B cell (primary cell): ENCODE results near the gene SEMA3F. TPM values are rescaled to one million over a fixed set of nuclear protein-coding genes. Genes with fewer than 3 reads are reported as not detected.
A peak's percentile ranks its signal among the peaks of the same experiment; 100 is the strongest.

Experiments
- ATAC-seq: fragments of 200-7000 bp; cut with Tn5 transposase; one replicate; pipeline ENCODE4 v1.10.0; 2021; ENCODE audit warnings: low read depth, mild to moderate bottlenecking, moderate number of reproducible peaks, moderate library complexity
- CTCF ChIA-PET: fragments of 350-600 bp; sonication (Branson Sonifier 250); formaldehyde crosslinking; loops from one replicate; lab custom pipeline; 2021; ENCODE audit warnings: antibody characterized with exemption, inconsistent platforms; lab: Charles Lee
- POLR2A ChIA-PET: fragments of 350-600 bp; sonication (Branson Sonifier 250); formaldehyde crosslinking; loops from one replicate; lab custom pipeline; 2021; ENCODE audit warnings: antibody characterized with exemption; lab: Charles Lee
- DNase-seq: peaks from one replicate; pipeline ENCODE4 v3.0.0; 2013
- H2AFZ ChIP-seq: 2 replicates; pipeline ENCODE4 v1.6.1; 2012; ENCODE audit warnings: mild to moderate bottlenecking, low read depth, low read length; ENCODE audit not compliant: insufficient read depth, poor library complexity, severe bottlenecking
- H3K27ac ChIP-seq, 2 donors: 1 replicate in 1 of 2; 2 replicates in 1 of 2; pipeline ENCODE4 v1.5.1; 2012 to 2013; ENCODE audit warnings: low read length in 2 of 2, mild to moderate bottlenecking in 2 of 2, moderate library complexity in 1 of 2
- H3K27me3 ChIP-seq, 4 experiments: fragments of 200-600 bp in 1 of 4; sonication (generic) in 1 of 4; replicated peaks in 1 of 4; 1 replicate in 2 of 4; 2 replicates in 2 of 4; pipeline versions ENCODE4 v1.6.1 to v1.7.0; 2013 to 2016; ENCODE audit warnings: low read length in 3 of 4, mild to moderate bottlenecking in 2 of 4, mixed read lengths in 1 of 4, moderate library complexity in 1 of 4; ENCODE audit not compliant: insufficient read depth in 4 of 4, control insufficient read depth in 3 of 4; ENCODE audit errors: control extremely low read depth in 1 of 4
- H3K36me3 ChIP-seq, 2 experiments: replicated peaks in 1 of 2; 1 replicate in 1 of 2; 2 replicates in 1 of 2; pipeline versions ENCODE4 v1.6.1 to v1.7.1; 2013; ENCODE audit warnings: low read length in 1 of 2; ENCODE audit not compliant: insufficient read depth in 2 of 2, control insufficient read depth in 1 of 2; ENCODE audit errors: control extremely low read depth in 1 of 2, extremely low read depth in 1 of 2
- H3K4me1 ChIP-seq, 2 donors: fragments of 200-600 bp in 1 of 2; sonication (generic) in 1 of 2; 1 replicate in 1 of 2; 2 replicates in 1 of 2; pipeline versions ENCODE4 v1.5.1 to v1.6.1; 2013 to 2017; ENCODE audit warnings: low read length in 2 of 2; ENCODE audit not compliant: control insufficient read depth in 2 of 2, insufficient read depth in 2 of 2
- H3K4me2 ChIP-seq: replicated peaks from 2 replicates; pipeline ENCODE3; 2012; ENCODE audit warnings: mild to moderate bottlenecking, low read depth, low read length; ENCODE audit not compliant: poor library complexity, severe bottlenecking
- H3K4me3 ChIP-seq, 5 experiments: fragments of 200-600 bp in 1 of 5; sonication (generic) in 1 of 5; 1 replicate in 3 of 5; 2 replicates in 2 of 5; pipeline versions ENCODE4 v1.5.1 to v1.7.0; 2011 to 2016; ENCODE audit warnings: low read length in 4 of 5, mild to moderate bottlenecking in 4 of 5, low read depth in 2 of 5, control low read depth in 1 of 5, moderate library complexity in 1 of 5; ENCODE audit not compliant: insufficient read depth in 1 of 5; ENCODE audit errors: control extremely low read depth in 1 of 5, extremely low read depth in 1 of 5
- H3K79me2 ChIP-seq: fragments of 200-600 bp; sonication (generic); one replicate; pipeline ENCODE4 v1.6.0; 2016; ENCODE audit warnings: low read length; ENCODE audit not compliant: control insufficient read depth, insufficient read depth
- H3K9ac ChIP-seq: fragments of 200-600 bp; sonication (generic); 2 replicates; pipeline ENCODE4 v1.6.1; 2017; ENCODE audit warnings: mild to moderate bottlenecking, low read length, moderate library complexity
- H3K9me3 ChIP-seq, 3 donors: one replicate each; pipeline versions ENCODE4 v1.6.1 to v1.7.1; 2013; ENCODE audit warnings: low read length in 2 of 3; ENCODE audit not compliant: control insufficient read depth in 2 of 3, insufficient read depth in 1 of 3; ENCODE audit errors: control extremely low read depth in 1 of 3
- H4K20me1 ChIP-seq: 2 replicates; pipeline ENCODE4 v1.6.0; 2012; ENCODE audit warnings: mild to moderate bottlenecking, low read length; ENCODE audit not compliant: insufficient read depth, control insufficient read depth, poor library complexity, severe bottlenecking
- H3K27ac Mint-ChIP-seq: one replicate; pipeline ENCODE4 v1.8.0; 2021; ENCODE audit warnings: mixed read lengths
- H3K27me3 Mint-ChIP-seq: one replicate; pipeline ENCODE4 v1.8.0; 2021; ENCODE audit warnings: mixed read lengths
- H3K4me1 Mint-ChIP-seq: one replicate; pipeline ENCODE4 v1.8.0; 2021; ENCODE audit warnings: mixed read lengths
- H3K4me3 Mint-ChIP-seq: one replicate; pipeline ENCODE4 v1.8.0; 2021; ENCODE audit warnings: mixed read lengths
- H3K9me3 Mint-ChIP-seq: one replicate; pipeline ENCODE4 v1.8.0; 2022; ENCODE audit warnings: mixed read lengths; ENCODE audit not compliant: insufficient read depth
- EZH2 ChIP-seq: IDR thresholded peaks from 2 replicates; pipeline ENCODE4 v1.6.1; 2012; ENCODE audit warnings: borderline replicate concordance, low read depth, mild to moderate bottlenecking, moderate library complexity, low read length; ENCODE audit not compliant: insufficient read depth, poor library complexity, severe bottlenecking
- WGBS: methylation state at CpG from one replicate; pipeline ENCODE4 v1.1.5; 2013; ENCODE audit warnings: missing lambda C conversion rate; ENCODE audit not compliant: insufficient coverage; 5-methylcytosine and 5-hydroxymethylcytosine counted together
- intact Hi-C: fragments of 100-400 bp; cut with micrococcal nuclease; formaldehyde crosslinking; loops from one replicate; pipeline ENCODE4 v1.10.0; 2022
- polyA plus RNA-seq: library from polyadenylated mRNA; depleted of rRNA; stranded (reverse); fragments of >200 nt; gene quantifications from 2 replicates; pipeline ENCODE4 v1.2.3, GENCODE V29; 2012
- total RNA-seq, 2 donors: library from RNA; stranded (reverse); fragments of 120-200 nt in 1 of 2; gene quantifications; 1 replicate in 1 of 2; 2 replicates in 1 of 2; pipeline versions ENCODE4 v1.2.3 to v1.2.4, GENCODE V29; 2013 to 2022
- TF ChIP-seq, protein P1 (sequence below): fragments of 200-600 bp; IDR thresholded peaks from one replicate; pipeline ENCODE4 v1.8.0; 2022; ENCODE audit warnings: antibody characterized with exemption, mild to moderate bottlenecking

The SEMA3F gene
- total and polyA plus RNA-seq, 2 donors (not counting 1 experiment from before 2014, with no cell fraction given) = 0.27 TPM; not detected in 1

DNA sequence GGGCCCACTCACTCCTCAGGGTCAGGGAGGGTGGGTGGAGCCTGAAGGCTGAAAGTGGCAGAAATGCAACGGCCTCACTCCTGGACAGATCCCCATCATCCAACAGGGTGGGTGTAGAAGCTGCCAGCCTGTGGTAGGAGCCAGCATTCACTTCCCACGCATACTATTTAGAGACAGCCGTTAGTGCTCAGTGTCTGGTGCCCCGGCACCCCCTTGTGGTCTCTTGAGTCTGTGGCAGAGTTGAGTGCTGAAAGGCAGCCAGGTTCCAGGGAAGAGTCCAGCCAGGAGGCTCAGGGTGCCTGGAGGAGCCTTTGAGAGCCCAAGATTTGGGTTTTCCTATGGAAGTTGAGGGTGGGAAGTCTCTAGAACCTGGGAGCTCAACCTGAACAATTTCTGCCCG is 34.1 kb downstream of the SEMA3F start:
- H3K4me2 ChIP-seq = no peak overlapping the region
- no peak for TF ChIP-seq EZH2
- TF ChIP-seq, protein P1, sequence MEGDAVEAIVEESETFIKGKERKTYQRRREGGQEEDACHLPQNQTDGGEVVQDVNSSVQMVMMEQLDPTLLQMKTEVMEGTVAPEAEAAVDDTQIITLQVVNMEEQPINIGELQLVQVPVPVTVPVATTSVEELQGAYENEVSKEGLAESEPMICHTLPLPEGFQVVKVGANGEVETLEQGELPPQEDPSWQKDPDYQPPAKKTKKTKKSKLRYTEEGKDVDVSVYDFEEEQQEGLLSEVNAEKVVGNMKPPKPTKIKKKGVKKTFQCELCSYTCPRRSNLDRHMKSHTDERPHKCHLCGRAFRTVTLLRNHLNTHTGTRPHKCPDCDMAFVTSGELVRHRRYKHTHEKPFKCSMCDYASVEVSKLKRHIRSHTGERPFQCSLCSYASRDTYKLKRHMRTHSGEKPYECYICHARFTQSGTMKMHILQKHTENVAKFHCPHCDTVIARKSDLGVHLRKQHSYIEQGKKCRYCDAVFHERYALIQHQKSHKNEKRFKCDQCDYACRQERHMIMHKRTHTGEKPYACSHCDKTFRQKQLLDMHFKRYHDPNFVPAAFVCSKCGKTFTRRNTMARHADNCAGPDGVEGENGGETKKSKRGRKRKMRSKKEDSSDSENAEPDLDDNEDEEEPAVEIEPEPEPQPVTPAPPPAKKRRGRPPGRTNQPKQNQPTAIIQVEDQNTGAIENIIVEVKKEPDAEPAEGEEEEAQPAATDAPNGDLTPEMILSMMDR = peak; percentile 14
- WGBS = 22% methylated on average over 3 of the region's 5 CpGs
- peaks cover 6% of the 10 kb centered on the region for H3K27me3 Mint-ChIP-seq
- H3K36me3 ChIP-seq = no peaks in the 10 kb centered on the region
- H2AFZ ChIP-seq = no peak overlapping the region
- H3K27me3 ChIP-seq = peaks cover 0 to 27% (median 8%) of the 10 kb centered on the region in 4 experiments
- DNase-seq = peak; percentile 45
- H3K27ac Mint-ChIP-seq = no peak overlapping the region
- peaks cover 6% of the 10 kb centered on the region for H3K4me1 Mint-ChIP-seq
- ChIA-PET POLR2A (interaction anchor here (0.6 kb wide), 1 partner anchor 70 kb away, joined by 6 read pairs; no protein-coding TSS in a partner anchor), CTCF (interaction anchor here (1.0 to 1.6 kb wide), 4 partner anchors 66 to 86 kb away, joined by 3 to 4 read pairs (median 4); no protein-coding TSS in a partner anchor)
- no peak overlapping the region for H3K9ac ChIP-seq
- ATAC-seq = no peak
- H3K9me3 ChIP-seq = peaks cover 0 to 6% (median 0%) of the 10 kb centered on the region in 3 donors
- H3K4me3 Mint-ChIP-seq = no peak overlapping the region
- no peaks in the 10 kb centered on the region for H3K9me3 Mint-ChIP-seq
- no peaks in the 10 kb centered on the region for H3K79me2 ChIP-seq
- no peaks in the 10 kb centered on the region for H4K20me1 ChIP-seq
- no peak overlapping the region for H3K4me3 ChIP-seq
- H3K4me1 ChIP-seq = peaks cover 12 to 18% of the 10 kb centered on the region in 2 donors
- intact Hi-C loops = no loop called here
- H3K27ac ChIP-seq = no peak overlapping the region

DNA sequence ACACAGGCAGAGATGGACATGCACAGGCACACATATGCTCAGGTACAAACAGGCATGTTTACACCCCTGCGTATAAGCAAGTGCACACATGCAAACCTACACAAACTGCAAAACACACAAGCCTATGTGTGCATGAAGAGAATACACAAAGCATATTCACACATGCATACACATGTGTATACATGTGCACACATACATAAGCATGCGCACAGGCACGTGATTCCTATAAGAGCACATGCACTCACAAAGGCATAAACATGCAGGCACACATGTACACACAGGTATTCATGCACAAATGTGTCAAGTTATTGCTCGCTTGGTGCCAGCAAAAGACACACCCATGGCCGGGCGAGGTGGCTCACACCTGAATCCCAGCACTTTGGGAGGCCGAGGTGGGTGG is 34.9 kb downstream of the SEMA3F start:
- H3K36me3 ChIP-seq = no peaks in the 10 kb centered on the region
- H3K27me3 ChIP-seq = peaks cover 0 to 32% (median 8%) of the 10 kb centered on the region in 4 experiments
- H3K4me3 Mint-ChIP-seq = no peak overlapping the region
- no peak for TF ChIP-seq EZH2
- TF ChIP-seq, protein P1 = no peak
- H3K79me2 ChIP-seq = no peaks in the 10 kb centered on the region
- no peak overlapping the region for H3K27ac ChIP-seq
- 89% methylated on average over 7 of the region's 7 CpGs for WGBS
- H3K9me3 Mint-ChIP-seq = no peaks in the 10 kb centered on the region
- H3K27me3 Mint-ChIP-seq = peaks cover 12% of the 10 kb centered on the region
- no peak overlapping the region for H3K4me2 ChIP-seq
- ChIA-PET POLR2A (interaction anchor here (0.7 kb wide), 1 partner anchor 66 kb away, joined by 6 read pairs; no protein-coding TSS in a partner anchor), CTCF (interaction anchor here (1.0 to 7.1 kb wide), 3 partner anchors 34 to 69 kb away, joined by 3 to 214 read pairs (median 15); no protein-coding TSS in a partner anchor)
- intact Hi-C loops = no loop called here
- ATAC-seq (no peak), DNase-seq (no peak)
- H3K9me3 ChIP-seq = peaks cover 0 to 10% (median 0%) of the 10 kb centered on the region in 3 donors
- H4K20me1 ChIP-seq = no peaks in the 10 kb centered on the region
- peaks cover 17 to 23% of the 10 kb centered on the region in 2 donors for H3K4me1 ChIP-seq
- H3K4me1 Mint-ChIP-seq = peaks cover 11% of the 10 kb centered on the region
- H3K4me3 ChIP-seq = no peak overlapping the region
- H2AFZ ChIP-seq = no peak overlapping the region
- no peak overlapping the region for H3K27ac Mint-ChIP-seq
- no peak overlapping the region for H3K9ac ChIP-seq
